Stomach smooth muscle (tissue), 2 donors: ENCODE data around the gene CCDC169.
"Not testable (repeated sequence)": the region's sequence is repeated elsewhere in the genome, so short reads cannot be mapped to it uniquely, and the experiment has no call there.

ENCODE experiments used
- H3K27ac ChIP-seq: one replicate; pipeline ENCODE4 v1.7.0; 2013; ENCODE audit warnings: mild to moderate bottlenecking, low read length, inconsistent platforms
- H3K27me3 ChIP-seq, 2 donors: one replicate each; pipeline ENCODE4 v1.7.0; 2013; ENCODE audit warnings: low read length in 2 of 2; ENCODE audit not compliant: insufficient read depth in 2 of 2, control insufficient read depth in 1 of 2
- H3K36me3 ChIP-seq, 2 donors: one replicate each; pipeline ENCODE4 v1.7.0; 2013; ENCODE audit warnings: low read length in 2 of 2; ENCODE audit not compliant: control insufficient read depth in 2 of 2, insufficient read depth in 2 of 2
- H3K4me1 ChIP-seq: one replicate; pipeline ENCODE4 v1.7.0; 2013; ENCODE audit warnings: low read length; ENCODE audit not compliant: control insufficient read depth, insufficient read depth
- H3K4me3 ChIP-seq, 2 donors: one replicate each; pipeline ENCODE4 v1.7.0; 2013; ENCODE audit warnings: low read length in 2 of 2
- H3K9ac ChIP-seq, 2 donors: one replicate each; pipeline ENCODE4 v1.7.0; 2013; ENCODE audit warnings: low read length in 2 of 2, mild to moderate bottlenecking in 1 of 2
- H3K9me3 ChIP-seq, 2 donors: one replicate each; pipeline ENCODE4 v1.7.0; 2013; ENCODE audit warnings: low read length in 2 of 2; ENCODE audit not compliant: control insufficient read depth in 2 of 2
- donor health status: healthy.
- donor health status: Pancreatic carcinoma.

CCDC169 gene

GRCh38 chr13:36337938-36338641, 40.5 kb upstream of the CCDC169 start:
- no peak overlapping the region for H3K9ac ChIP-seq
- no peaks in the 10 kb centered on the region for H3K27me3 ChIP-seq
- H3K36me3 ChIP-seq: peaks cover 0 to 3% of the 10 kb centered on the region in 2 donors
- H3K4me3 ChIP-seq: no peak overlapping the region
- H3K4me1 ChIP-seq: no peaks in the 10 kb centered on the region
- H3K27ac ChIP-seq: no peak overlapping the region
- no peaks in the 10 kb centered on the region for H3K9me3 ChIP-seq

- no peaks in the 10 kb centered on the region for H3K27me3 ChIP-seq
- peaks cover 11 to 24% of the 10 kb centered on the region in 2 donors for H3K36me3 ChIP-seq
- no peaks in the 10 kb centered on the region for H3K4me1 ChIP-seq
- no peak overlapping the region for H3K27ac ChIP-seq
- no peaks in the 10 kb centered on the region for H3K9me3 ChIP-seq
- no peak overlapping the region for H3K4me3 ChIP-seq
- no peak overlapping the region for H3K9ac ChIP-seq
Observed at GRCh38 chr13:36332986-36333385, 35.4 kb upstream of the CCDC169 start.

DNA sequence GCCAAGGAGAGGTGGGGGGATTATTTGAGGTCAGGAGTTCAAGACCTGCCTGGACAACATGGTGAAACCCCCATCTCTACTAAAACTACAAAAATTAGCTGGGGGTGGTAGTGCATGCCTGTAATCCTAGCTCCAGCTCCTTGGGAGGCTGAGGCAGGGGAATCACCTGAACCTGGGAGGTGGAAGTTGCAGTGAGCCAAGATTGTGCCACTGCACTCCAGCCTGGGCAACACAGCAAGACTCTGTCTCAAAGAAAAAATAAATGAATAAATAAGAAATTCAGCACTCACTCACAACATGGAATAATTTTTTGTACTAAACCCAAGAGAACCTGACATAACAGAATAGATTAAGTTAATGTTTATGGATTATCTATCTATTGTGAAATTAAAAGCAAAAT, 34.6 kb upstream of the CCDC169 start:
- H3K9ac ChIP-seq, H3K4me3 ChIP-seq, H3K4me1 ChIP-seq, H3K27me3 ChIP-seq, H3K9me3 ChIP-seq, H3K27ac ChIP-seq: not testable (repeated sequence)
- H3K36me3 ChIP-seq: peaks cover 14 to 29% of the 10 kb centered on the region in 2 donors

DNA sequence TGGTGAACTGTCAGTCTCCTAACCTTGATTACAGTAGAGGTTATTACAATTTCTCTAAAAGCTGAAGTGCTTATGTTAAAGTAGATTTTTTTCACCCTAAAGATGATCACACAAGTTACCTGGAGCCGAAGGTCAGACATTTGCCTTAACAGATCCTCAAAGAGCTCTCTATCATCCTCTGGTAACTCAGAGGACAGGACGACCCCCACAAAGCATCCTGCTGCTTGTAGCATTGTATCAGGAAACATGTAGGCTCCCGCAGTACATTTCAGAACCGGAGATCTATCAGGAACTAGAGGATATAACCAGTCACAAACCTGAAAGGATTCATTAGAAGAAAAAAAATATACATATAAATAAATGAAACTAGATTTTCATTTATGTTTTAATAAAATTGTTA, 33.7 kb upstream of the CCDC169 start:
- no peaks in the 10 kb centered on the region for H3K27me3 ChIP-seq
- H3K9ac ChIP-seq: no peak overlapping the region
- H3K4me1 ChIP-seq: no peaks in the 10 kb centered on the region
- no peak overlapping the region for H3K27ac ChIP-seq
- peaks cover 14 to 33% of the 10 kb centered on the region in 2 donors for H3K36me3 ChIP-seq
- H3K9me3 ChIP-seq: no peaks in the 10 kb centered on the region
- H3K4me3 ChIP-seq: no peak overlapping the region

DNA sequence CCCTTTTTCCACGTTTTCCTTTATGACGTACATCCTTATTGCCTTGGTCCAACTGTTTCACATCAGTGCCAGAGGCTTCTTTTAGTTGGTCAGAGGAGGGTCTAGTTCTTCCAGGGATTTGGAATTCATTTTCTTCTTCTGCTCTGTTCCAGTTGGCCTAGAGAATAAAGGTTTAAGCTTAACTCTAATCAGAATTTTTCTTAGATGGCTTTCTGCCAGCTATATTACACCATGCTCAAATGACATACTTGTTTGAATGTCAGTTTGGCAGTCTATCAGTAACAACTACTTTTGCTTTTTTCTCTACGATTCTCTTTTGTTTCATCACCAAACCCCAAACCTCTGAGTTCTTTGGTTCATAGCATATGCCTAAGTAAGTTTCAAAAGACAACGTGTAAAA, 31.7 kb upstream of the CCDC169 start:
- Histone ChIP-seq H3K4me3 (no peak overlapping the region), H3K9me3 (no peaks in the 10 kb centered on the region), H3K9ac (no peak overlapping the region), H3K4me1 (no peaks in the 10 kb centered on the region), H3K27ac (no peak overlapping the region), H3K27me3 (no peaks in the 10 kb centered on the region), H3K36me3 (peaks cover 20 to 51% of the 10 kb centered on the region in 2 donors)

GRCh38 chr13:36328821-36329220, 31.2 kb upstream of the CCDC169 start:
- Histone ChIP-seq H3K27me3 (no peaks in the 10 kb centered on the region), H3K36me3 (peaks cover 24 to 56% of the 10 kb centered on the region in 2 donors), H3K27ac (no peak overlapping the region), H3K9ac (no peak overlapping the region), H3K9me3 (no peaks in the 10 kb centered on the region), H3K4me3 (no peak overlapping the region), H3K4me1 (no peaks in the 10 kb centered on the region)

GRCh38 chr13:36325912-36326311, 28.3 kb upstream of the CCDC169 start:
- Histone ChIP-seq H3K36me3 (peaks cover 40 to 69% of the 10 kb centered on the region in 2 donors), H3K27ac (no peak overlapping the region), H3K4me3 (no peak overlapping the region)

GRCh38 chr13:36324881-36325280, 27.3 kb upstream of the CCDC169 start:
- H3K36me3 ChIP-seq: peaks cover 37 to 61% of the 10 kb centered on the region in 2 donors
- H3K27ac ChIP-seq, H3K9ac ChIP-seq, H3K4me1 ChIP-seq, H3K9me3 ChIP-seq, H3K4me3 ChIP-seq, H3K27me3 ChIP-seq: not testable (repeated sequence)

More at GRCh38 chr13:36325912-36326311, 28.3 kb upstream of the CCDC169 start:
- Histone ChIP-seq H3K9ac (no peak overlapping the region), H3K9me3 (no peaks in the 10 kb centered on the region), H3K4me1 (no peaks in the 10 kb centered on the region), H3K27me3 (no peaks in the 10 kb centered on the region)

DNA sequence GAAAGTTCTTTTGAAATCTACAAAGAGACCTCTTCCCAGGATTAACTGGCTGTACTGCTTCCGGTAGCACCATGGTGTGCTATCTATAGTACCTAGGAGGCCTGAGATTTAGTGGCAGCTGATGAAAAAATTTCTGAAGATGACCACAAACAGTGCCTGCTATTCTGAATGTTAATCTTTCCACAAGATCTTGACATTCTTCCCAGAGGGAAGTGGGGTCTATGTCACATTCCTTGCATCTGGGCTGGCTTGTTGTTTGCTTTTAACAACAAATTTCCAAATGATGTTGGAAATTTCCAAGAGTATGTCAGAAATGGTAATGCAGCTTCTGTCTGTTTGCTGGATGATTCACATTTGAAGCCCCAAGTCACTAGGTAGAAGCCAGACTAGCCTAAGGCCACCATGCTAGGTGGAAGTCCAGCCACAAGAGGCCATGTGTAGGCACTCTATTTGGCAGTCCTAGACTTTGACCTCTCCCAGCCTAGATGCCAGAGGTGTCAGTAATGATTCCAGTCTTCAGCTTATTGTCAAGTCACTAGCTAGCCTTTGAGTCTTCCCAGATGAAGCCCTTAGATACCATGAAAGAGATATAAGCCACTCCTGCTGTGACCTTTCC, 26.4 kb upstream of the CCDC169 start:
- H3K36me3 ChIP-seq: peaks cover 35 to 56% of the 10 kb centered on the region in 2 donors
- H3K4me3 ChIP-seq: no peak overlapping the region

GRCh38 chr13:36323408-36323807, 25.8 kb upstream of the CCDC169 start:
- no peak overlapping the region for H3K4me3 ChIP-seq
- no peaks in the 10 kb centered on the region for H3K4me1 ChIP-seq
- H3K9ac ChIP-seq: no peak overlapping the region
- H3K27me3 ChIP-seq: no peaks in the 10 kb centered on the region
- no peaks in the 10 kb centered on the region for H3K9me3 ChIP-seq
- H3K27ac ChIP-seq: no peak overlapping the region
- H3K36me3 ChIP-seq: peaks cover 35 to 50% of the 10 kb centered on the region in 2 donors

More for the DNA sequence above, 26.4 kb upstream of the CCDC169 start:
- no peaks in the 10 kb centered on the region for H3K4me1 ChIP-seq
- H3K27me3 ChIP-seq: no peaks in the 10 kb centered on the region
- no peak overlapping the region for H3K27ac ChIP-seq
- no peaks in the 10 kb centered on the region for H3K9me3 ChIP-seq
- H3K9ac ChIP-seq: no peak overlapping the region

GRCh38 chr13:36319793-36320192, 22.2 kb upstream of the CCDC169 start:
- H3K36me3 ChIP-seq: peaks cover 25 to 27% of the 10 kb centered on the region in 2 donors
- not testable (repeated sequence) for H3K27me3 ChIP-seq, H3K27ac ChIP-seq, H3K9me3 ChIP-seq, H3K9ac ChIP-seq, H3K4me3 ChIP-seq, H3K4me1 ChIP-seq
